NCI-H510A (cell line): ENCODE data around the gene MAD1L1.

Experiments
- DNase-seq: peaks from one replicate; lab custom pipeline; 2025; lab: John Stamatoyannopoulos, UW

The MAD1L1 gene

DNA sequence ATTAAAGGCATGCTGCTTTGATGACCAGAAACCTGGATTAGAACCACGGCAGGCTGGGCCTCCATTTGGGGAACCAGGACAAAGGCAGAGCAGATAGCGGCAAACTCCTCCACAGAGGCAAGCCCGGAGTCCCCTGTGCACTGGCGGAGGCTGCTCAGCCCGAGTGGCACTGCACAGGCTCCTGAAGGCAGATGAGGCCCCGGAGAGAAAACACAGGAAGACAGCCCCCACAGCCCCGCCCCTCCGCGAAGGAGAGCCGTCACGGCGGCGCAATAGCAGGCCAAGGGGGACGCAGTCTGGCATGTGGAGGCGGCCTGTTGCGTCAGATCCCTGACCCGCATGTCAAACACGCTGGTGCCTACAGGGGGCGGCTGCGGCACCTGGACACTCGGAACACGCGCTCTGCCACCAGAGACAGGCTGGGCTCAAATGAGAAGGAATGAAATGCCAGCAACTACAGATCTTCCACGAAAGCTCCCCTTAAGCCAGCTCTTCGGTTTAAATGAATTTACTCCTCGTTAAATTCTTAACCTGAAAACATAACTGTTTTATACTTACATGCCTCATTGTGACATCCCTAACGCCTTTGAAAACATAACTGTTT, 128.5 kb downstream of the MAD1L1 start:
- peak; percentile 60 for DNase-seq

DNA sequence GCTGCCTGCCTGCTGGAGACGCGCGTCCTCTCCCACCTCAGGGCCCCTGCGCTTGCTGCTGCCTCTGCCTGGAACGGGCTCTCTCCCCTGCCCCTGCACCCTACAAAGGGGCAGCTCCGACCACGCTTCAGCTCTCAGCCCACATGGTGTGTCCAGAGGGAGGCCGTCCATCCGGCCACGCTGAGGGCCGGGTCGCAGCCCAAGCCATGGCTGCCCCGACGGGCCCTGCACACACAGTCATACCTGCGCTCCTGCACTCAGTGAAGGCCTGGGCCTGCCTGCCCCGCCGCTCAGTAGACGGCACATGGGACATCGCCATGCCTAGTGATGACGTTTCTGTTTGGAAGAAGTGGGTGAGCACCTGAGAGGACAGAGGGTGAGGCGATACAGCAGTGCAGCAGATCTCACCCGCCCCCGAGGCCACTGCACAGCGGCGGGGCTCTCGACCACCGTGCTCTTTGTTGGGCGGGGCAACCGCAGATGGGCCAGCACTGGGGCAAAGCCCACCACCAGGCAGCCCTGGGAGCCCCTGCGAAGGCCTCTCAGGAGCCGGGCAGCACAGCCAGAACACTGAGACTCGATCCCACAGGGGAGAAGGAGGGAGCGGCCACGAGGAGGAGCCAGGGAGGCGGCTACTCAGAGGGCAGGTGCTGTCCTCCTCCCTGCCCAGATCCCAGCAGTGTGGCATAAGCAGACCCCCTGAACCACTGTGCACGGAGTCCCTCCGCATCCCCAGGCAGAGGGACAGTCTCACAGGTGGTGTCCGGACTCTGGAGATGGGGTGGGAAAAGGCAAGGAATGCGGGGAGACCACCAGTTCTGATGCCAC, 129.5 kb downstream of the MAD1L1 start:
- DNase-seq = no peak

DNA sequence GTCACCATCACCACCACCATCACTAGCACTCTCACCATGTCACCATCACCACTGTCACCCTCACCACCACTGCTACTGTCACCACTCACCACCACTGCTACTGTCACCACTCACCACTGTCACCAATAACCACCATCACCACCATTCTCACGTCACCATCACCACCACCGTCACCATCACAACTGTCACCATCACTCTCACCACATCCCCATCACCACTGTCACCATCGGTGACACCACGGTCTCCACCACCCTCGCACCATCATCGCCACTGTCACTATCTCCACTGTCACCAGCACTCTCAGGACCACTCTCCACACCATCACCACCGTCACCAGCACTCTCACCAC, 130.4 kb downstream of the MAD1L1 start:
- no peak for DNase-seq

DNA sequence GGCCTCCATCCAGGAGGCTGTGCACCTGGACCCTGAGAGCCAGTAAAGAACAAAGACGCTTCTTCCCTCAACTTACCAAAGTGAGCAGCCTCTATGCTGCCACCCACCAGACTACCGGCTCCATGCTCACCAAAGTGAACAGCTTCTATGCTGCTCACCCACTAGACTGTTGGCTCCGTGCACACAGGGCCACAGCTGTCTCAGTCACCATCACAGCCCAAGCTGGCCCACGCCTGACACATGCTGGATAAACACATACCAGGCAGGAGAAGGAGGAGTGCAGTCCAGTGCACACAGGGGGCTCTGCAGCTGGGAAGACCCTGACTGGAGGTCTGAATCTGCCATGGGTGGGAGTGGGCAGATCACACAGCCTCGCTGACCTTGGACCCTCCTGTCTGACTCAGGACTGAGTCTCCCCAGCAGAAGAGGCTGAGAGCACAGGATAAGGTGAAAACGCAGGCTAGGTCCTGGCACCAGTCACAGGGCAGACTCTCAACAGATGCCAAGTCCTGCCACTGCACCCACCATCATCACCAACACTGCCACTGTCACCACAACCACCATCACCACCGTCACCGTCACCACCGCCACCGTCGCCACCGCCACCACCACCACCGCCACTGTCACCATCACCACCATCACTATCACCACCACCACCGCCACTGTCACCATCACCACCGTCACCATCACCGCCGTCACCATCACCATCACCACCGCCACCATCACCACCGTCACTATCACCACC, 130.9 kb downstream of the MAD1L1 start:
- no peak for DNase-seq

DNA sequence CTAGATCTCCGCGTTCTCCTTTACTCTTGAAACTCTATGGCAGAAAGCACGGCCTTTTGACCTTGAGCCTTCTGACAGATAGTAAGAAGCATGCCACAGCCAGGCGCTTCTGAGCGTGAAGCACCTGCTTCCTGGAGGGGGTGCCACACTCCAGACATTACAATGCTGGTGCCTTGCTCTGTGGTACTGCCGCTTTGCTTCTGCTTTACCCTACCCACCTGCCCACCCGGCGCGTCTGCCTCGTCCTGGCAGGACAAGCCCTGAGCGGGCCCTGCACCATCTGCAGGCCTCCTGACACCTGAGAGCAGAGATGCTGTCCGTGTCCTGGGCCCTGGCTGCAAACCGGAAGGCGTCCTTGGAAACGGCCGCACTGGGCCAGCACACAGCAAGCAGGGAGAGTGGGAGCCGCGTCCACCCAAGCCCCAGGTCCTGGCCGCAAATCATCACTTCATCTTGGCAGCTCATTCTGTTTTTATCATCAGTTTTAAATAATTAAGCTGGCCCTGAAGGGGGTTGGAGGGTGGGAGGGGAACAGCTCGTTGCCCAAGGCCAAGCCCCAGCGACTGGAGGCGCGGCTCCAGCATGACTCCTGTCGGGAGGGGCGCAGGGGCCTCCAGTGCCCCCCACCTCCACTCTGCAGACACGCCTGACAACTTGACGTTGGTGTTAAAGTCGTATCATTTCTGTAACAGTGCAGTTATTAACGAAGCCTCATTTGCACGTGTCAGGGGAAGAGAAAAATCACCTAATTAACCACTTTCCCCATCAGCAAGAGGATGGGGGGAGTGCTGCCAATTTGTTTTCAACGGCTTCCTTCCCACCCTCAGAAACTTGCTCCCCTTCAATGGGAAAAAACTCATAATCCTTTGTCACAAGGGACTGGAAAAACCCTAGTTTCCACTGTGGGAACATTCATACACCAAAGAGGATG, 132.2 kb downstream of the MAD1L1 start:
- DNase-seq = peak; percentile 92

DNA sequence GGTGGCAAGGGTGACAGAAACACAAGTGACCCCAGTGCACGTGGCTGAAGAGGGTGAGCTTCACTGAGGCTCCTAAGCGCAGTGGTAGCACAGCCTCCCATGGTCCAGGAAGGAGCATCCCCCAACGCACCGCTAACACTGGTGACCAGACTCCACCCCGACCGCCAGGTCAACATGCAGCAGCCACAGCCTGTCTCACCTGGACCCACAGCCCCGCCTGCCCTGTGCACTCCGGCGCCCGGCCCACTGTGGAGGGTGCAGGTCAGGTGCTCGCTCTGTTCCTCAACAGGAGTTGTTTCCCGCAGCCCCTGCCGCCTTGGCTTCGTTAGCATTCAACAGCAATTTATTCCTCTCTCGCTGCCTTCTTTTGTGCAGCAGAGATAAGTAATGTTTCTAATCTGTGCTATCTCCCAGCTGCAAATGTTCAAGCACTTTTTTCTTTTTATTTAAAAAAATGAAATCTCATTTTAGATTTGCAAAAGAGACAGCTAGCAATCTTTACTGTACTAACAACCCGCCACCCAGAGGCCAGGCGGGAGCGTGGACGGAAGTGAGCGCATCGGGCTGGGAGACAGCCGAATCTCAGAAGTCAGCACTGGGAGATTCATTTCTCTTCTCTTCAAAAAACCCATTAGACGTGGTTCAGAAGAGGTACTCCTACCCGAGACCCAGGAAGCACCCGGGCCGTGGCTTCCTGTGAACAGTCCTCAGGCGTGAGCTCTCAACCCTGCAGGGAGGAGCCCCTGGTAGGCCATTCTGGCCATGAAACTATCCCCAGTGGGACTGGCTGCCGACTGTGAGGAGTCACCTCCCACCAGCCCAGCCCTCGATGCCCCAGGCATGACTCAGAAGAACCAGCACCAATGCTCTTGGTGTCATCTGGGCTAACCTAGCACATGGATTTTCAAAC, 133.4 kb downstream of the MAD1L1 start:
- DNase-seq = peak; percentile 36

DNA sequence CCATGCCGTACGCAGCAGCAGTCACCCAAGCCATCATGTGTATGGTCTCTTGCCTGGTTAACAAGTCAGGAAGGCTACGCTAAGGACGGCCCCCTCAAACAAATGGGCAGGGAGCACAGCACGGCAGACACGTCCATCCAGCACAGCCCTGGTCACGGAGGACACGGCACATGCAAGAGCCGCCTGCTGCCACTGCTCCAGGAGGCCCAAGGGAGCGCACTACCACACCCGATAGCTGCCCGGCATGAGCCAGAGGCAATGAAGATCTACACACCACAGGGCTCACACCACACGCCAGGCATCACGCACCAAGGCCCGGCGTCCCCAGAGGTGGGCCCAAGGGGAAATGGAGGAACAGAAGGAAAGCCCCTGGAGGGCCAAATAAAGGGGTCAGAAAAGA, 134.2 kb downstream of the MAD1L1 start:
- no peak for DNase-seq

DNA sequence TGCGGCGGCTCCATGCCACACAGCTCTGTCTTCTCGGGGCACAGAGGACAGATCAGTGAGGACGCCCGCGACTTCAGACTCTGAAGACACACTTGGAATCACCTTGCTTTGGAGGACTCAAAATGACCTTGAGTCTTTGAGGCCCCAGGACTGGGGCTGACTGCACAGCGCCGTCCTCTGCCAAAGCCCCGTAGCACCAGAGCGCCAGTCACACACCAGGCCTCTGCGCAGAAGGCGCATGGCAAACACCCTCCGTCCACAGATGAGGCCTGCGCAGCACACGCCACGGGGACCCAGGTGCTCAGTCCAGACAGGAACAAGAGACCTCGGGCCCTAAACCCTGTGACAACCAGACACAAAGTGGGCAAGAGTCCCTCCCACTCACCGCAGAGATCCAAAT, 134.7 kb downstream of the MAD1L1 start:
- no peak for DNase-seq

DNA sequence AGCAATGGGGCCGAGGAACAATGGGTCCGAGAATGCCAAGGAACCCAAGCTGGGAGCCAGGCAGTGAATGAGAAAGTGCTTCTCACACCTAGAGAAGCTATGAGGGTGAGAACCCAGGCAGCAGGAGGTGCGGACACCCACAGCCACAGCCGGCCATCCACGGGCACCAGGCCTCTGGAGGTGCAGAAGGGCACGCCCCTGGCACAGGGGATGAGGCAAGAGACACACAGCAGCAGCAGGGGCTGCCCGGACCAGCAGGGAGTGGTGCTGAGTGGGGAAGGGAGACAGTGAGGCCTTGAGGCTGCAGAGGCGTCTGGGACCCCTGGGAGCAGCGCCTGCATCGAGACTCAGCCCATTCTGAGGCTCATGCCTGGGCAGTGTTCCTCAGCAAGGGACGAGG, 135.3 kb downstream of the MAD1L1 start:
- no peak for DNase-seq

DNA sequence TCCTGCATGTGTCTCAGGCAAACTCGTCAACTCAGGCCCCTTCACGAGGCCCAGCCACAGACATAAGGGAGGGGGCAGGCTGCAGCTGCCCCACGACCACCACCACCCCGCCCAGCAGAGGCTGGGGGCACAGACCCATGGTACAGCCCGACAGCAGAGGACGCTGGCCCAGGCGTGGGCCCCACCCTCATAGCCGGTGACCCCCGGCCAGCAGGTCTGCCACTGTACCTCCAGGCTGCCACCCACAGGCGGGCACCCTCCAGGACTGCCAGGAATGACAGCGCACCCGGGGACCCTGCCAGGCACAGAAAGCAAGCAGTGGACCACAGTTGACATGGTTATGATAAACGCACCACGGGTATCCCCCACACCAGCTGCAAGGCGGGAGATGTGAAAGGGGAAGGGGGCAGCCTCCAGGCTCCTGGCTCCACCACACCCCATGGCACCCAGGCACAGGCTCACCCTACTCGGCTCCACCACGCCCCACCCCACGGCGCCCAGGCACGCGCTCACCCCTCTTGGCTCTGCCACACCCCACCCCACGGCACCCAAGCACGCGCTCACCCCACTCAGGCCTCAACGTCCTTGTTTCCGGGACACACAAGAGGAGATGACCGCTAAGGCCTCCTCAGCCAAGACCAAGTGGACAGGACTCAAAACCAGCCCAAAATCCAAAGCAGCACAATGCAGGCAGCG, 135.9 kb downstream of the MAD1L1 start:
- no peak for DNase-seq

DNA sequence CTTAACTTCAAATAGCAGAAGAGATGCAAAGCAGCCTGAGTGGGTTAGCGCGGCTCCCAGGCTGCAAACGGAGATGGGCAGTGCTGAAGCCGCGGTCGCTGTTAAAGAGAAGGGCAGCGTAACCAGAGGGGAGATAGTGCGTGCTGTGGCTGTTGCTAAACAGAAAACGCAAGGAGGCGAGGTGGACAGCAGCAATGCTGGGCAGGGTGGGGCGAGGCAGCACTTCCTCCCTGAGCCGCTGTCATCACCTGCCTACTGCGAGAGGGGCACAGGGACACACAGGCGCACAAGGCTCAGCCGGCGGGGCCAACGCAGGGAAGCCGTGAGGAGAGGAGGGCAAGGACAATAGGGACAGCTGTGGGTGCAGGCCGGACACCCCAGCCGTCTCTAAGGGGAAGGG, 137.3 kb downstream of the MAD1L1 start:
- DNase-seq = no peak

DNA sequence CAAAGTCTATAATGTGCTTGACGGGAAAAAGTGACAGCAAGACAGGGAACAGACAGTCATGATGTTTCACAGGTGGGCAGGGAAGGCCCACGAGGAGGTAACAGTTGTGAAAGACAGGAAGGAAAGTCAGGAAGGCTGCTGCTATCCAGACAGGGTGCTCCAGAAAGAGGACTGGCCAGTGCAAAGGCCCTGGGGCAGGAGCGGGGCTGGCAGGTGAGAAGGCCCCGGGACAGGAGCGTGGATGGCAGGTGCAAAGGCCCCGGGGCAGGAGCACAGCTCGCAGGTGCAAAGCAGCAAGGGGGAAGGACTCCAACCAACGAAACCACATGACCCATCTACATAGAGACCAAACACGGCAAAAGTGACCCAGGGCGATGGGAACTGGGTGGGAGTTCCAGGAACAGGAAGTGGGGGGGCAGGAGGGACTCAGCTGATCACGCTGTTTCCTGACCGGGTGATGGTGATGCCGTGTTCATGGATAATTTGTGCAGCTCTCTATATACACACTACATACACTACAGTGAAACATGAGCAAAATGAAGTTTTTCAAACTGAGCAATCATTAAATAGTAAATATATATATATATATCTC, 138.2 kb downstream of the MAD1L1 start:
- DNase-seq = no peak

DNA sequence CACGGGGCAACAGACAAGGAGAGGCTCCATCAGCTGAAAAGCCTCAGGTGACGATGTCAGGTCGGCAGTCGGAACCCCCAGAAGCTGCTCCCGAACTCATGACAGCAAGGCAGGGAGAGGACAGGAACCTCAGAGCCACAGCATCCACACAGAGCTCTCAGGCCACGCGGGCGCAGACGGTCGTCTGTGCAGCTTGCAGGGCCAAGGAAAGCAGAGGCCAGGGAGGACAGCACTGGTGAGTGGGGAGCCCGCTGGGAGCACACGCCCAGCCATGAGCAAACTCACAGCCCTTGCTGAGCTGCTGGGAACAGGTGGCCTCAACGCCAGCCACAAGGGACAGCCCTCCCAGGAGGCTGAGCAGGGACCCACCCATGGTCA, 138.9 kb downstream of the MAD1L1 start:
- DNase-seq = no peak

DNA sequence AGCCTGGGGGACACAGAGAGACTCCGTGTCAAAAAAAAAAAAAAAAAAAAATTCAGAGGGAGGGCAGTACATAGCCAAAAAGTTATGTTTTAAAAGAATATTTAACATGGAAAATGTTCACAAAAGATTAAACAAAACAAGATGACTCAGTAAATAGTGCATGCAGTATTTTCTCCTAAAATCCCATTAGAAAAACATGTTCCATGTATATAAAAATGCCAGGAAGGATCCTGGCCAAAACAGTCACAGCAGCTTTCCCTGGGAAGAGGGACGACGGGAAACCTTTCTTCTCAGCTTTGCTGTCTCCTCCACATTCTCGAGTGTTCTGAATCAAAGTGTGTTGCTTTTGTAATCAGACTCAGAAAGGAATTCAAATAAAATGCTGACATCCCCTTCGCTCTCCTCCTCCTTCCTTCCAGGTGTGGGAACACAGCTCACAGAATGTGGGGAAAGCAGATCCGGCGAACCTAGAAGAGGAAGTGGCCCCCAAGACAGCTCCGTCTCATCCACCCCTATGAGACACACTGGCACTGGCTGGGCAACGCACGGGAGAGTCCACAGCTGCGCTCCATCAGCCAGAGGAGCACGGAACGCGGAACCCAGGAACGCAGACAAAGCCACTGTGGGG, 139.4 kb downstream of the MAD1L1 start:
- no peak for DNase-seq

DNA sequence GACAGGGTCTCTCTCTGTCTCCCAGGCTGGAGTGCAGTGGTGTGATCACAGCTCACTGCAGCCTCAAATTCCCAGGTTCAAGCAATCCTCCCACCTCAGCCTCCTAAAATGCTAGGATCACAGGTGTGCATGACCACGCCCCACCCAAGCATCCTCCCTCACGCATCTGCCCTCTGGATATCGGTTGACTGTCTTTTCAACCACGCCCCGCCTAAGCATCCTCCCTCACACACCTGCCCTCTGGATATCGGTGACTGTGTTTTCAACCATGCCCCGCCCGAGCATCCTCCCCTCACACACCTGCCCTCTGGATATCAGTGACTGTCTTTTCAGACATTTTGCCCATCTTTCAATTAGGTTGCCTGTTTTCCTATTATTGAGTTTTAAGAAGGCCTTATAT, 140.5 kb downstream of the MAD1L1 start:
- DNase-seq = peak; percentile 37

DNA sequence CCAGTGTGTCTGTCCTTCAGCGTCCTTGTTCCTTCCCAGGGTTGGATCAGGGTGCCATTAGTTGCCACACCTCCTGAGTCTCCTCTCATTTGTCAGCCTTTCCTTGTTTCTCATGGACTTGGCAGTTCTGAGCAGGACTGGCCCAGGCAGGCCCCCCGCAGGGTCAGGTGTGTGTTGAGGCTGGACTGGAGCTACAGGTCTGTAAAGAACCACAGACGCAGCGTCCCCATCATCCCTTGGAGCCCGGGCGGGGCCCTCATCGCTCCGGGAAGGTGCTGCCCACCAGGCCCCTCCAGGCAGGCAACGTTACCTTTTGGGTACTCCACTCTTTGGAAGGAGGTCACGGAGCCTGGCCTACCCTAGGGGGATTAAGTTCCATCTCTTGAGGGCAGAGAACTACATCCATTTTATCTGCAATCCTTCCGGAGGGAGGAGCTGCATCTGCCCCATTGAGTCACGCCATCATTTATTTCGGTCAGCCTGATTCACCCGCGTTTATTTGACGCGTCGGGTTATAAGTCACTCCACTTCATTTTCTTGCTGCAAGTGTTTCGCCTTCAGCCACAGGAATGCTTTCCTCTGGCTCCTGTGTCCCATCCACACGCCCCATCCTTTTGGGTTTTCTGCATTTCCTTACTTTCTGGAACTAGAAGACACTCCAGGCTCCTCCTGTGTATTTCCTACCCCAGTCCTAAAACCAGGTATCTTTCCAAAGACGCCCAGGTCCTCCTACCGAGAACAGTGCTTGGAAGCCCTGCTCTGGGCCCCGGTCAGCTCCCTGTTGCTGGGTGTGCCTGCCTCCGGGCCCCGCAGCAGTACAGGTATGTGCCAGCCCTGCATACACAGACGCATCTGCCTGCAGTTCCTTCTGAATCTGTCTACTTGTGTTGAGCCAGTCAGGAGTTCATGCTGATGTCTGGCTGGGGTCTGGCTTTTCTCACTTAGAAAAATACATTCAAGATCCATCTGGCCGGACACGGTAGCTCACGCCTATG, 141.9 kb downstream of the MAD1L1 start:
- DNase-seq = no peak

DNA sequence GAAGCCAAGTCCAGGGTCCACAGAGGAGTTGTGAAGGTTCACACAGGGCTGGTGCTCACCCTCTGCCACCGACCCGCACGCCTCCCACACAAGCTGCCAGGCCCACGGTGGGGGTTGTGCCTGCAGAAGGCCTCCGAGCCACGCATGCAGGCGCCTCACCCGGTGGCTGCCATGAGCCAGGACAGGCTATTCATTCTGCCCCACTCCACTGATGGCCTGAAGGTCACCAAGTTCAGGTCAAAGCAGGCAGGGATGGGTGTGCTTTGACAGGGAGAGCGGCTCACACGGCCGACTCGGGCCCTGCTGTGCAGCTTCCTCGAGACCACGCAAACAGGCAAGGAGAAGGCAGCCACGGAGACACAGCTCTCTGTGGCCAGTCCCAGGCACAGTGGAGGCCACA, 143.9 kb downstream of the MAD1L1 start:
- DNase-seq = no peak

DNA sequence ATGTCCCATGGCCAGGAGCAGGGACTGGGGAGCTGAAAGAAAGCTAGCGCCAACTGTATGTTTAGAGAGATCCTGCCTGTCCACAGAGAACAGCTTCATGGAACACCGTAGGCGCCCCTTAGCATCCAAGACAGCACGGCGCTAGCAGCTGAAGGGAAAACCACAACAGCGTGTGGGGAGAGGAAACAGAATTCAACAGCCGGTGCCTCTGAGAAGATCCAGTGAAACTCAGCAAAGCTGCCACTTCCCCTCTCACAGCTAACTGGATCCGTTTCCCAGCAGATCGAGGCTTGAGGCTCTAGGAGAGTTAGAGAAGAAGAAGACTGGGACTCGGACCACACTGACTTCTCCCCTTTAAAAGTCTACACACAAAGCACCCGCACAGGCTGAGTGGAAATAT, 145.0 kb downstream of the MAD1L1 start:
- no peak for DNase-seq
